Activated CD8-positive, alpha-beta memory T cell treated with anti-CD3 and anti-CD28 coated beads, Interleukin-2, amount 50 U/mL, for 48 hours (primary cell): ENCODE measurements around the gene POC1B.
"Not testable (repeated sequence)": the region's sequence is repeated elsewhere in the genome, so short reads cannot be mapped to it uniquely, and the experiment has no call there.

Experiments
- DNase-seq: peaks from one replicate; pipeline ENCODE4 v3.0.0-alpha.2; 2020

Gene POC1B

GRCh38 chr12:89459279-89459678, 66.6 kb downstream of the POC1B start:
- DNase-seq: not testable (repeated sequence)

- no peak for DNase-seq
Observed at GRCh38 chr12:89456565-89456964, 69.3 kb downstream of the POC1B start.

- no peak for DNase-seq
Observed at GRCh38 chr12:89454080-89454848, 71.6 kb downstream of the POC1B start.

GRCh38 chr12:89453121-89453978, 72.5 kb downstream of the POC1B start:
- no peak for DNase-seq

GRCh38 chr12:89451841-89452251, 74.0 kb downstream of the POC1B start:
- DNase-seq: no peak

GRCh38 chr12:89450907-89451306, 74.9 kb downstream of the POC1B start:
- DNase-seq: no peak

- DNase-seq: no peak
Observed at GRCh38 chr12:89448951-89449371, 76.9 kb downstream of the POC1B start.

- DNase-seq: no peak
Observed at GRCh38 chr12:89448526-89448925, 77.3 kb downstream of the POC1B start.

- DNase-seq: no peak
Observed at GRCh38 chr12:89439941-89440340, 85.9 kb downstream of the POC1B start.

GRCh38 chr12:89437231-89437630, 88.6 kb downstream of the POC1B start:
- DNase-seq: no peak

GRCh38 chr12:89436062-89436461, 89.8 kb downstream of the POC1B start:
- DNase-seq: no peak

GRCh38 chr12:89433634-89434033, 92.2 kb downstream of the POC1B start:
- DNase-seq: no peak

GRCh38 chr12:89432396-89432795, 93.5 kb downstream of the POC1B start:
- DNase-seq: no peak

- no peak for DNase-seq
Observed at GRCh38 chr12:89429528-89429927, 96.3 kb downstream of the POC1B start.

- DNase-seq: no peak
Observed at GRCh38 chr12:89427508-89428156, 98.2 kb downstream of the POC1B start.

- DNase-seq: no peak
Observed at GRCh38 chr12:89424846-89425245, 101.0 kb downstream of the POC1B start.

GRCh38 chr12:89424389-89424788, 101.5 kb downstream of the POC1B start:
- DNase-seq: no peak

GRCh38 chr12:89421092-89421835, 104.6 kb downstream of the POC1B start:
- no peak for DNase-seq

- DNase-seq: no peak
Observed at GRCh38 chr12:89418228-89418910, 107.5 kb downstream of the POC1B start.

- no peak for DNase-seq
Observed at GRCh38 chr12:89417246-89417977, 108.4 kb downstream of the POC1B start.

- no peak for DNase-seq
Observed at GRCh38 chr12:89416049-89416792, 109.6 kb downstream of the POC1B start.
